Liver (tissue), 3 donors: ENCODE measurements around the gene RAB11FIP3.

ENCODE experiments used
- GABPA ChIP-seq, 2 donors: IDR thresholded peaks in 1 of 2; conservative IDR thresholded peaks in 1 of 2; 2 replicates each; pipeline ENCODE4 v1.6.1; 2016; ENCODE audit warnings: antibody characterized with exemption in 2 of 2, mild to moderate bottlenecking in 1 of 2, moderate library complexity in 1 of 2
- RAD21 ChIP-seq, 2 donors: IDR thresholded peaks; 2 replicates each; pipeline ENCODE4 v1.6.1; 2016; ENCODE audit warnings: antibody characterized with exemption in 2 of 2, mild to moderate bottlenecking in 2 of 2
- REST ChIP-seq: IDR thresholded peaks from 2 replicates; pipeline ENCODE4 v1.6.1; 2016; ENCODE audit warnings: antibody characterized with exemption, mild to moderate bottlenecking
- TF ChIP-seq, protein P1 (sequence below): fragments of 150-350 bp; IDR thresholded peaks from 2 replicates; pipeline ENCODE4 v1.5.1; 2017; ENCODE audit warnings: improper control_type of control experiment, low read depth, low read length; ENCODE audit not compliant: missing input control
- TF ChIP-seq, protein P2 (sequence below): IDR thresholded peaks from 2 replicates; pipeline ENCODE4 v1.6.1; 2016; ENCODE audit warnings: antibody characterized with exemption
- donor health status: healthy.
- donor health status: healthy.

DNA sequence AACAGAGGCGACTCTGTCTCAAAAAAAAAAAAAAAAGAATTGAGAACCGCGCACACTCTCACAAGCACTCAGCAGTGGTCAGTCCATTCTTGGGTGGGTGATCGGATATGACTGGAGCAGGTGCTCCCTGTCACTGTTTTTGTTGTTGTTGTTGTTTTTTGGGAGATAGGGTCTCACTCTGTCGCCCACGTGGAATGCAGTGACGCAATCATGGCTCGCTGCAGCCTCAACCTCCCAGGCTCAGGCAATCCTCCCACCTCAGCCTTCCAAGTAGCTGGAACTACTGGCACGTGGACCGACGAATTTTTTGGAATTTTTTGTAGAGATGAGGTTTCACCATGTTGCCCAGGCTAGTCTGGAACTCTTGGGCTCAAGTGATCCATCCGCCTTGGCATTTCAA is 30.0 kb downstream of the RAB11FIP3 start:
- TF ChIP-seq, protein P1, sequence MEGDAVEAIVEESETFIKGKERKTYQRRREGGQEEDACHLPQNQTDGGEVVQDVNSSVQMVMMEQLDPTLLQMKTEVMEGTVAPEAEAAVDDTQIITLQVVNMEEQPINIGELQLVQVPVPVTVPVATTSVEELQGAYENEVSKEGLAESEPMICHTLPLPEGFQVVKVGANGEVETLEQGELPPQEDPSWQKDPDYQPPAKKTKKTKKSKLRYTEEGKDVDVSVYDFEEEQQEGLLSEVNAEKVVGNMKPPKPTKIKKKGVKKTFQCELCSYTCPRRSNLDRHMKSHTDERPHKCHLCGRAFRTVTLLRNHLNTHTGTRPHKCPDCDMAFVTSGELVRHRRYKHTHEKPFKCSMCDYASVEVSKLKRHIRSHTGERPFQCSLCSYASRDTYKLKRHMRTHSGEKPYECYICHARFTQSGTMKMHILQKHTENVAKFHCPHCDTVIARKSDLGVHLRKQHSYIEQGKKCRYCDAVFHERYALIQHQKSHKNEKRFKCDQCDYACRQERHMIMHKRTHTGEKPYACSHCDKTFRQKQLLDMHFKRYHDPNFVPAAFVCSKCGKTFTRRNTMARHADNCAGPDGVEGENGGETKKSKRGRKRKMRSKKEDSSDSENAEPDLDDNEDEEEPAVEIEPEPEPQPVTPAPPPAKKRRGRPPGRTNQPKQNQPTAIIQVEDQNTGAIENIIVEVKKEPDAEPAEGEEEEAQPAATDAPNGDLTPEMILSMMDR, result no peak
- TF ChIP-seq REST (no peak), RAD21 (IDR thresholded peaks at IDR 0.05) (no peak), GABPA (IDR thresholded peaks at IDR 0.05 in 1 of 2, conservative IDR thresholded peaks at IDR 0.05 in 1 of 2) (no peak)
- TF ChIP-seq, protein P2, sequence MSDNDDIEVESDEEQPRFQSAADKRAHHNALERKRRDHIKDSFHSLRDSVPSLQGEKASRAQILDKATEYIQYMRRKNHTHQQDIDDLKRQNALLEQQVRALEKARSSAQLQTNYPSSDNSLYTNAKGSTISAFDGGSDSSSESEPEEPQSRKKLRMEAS, result no peak
